K562 (cell line): ENCODE measurements around the gene SLC34A3. TPM values are rescaled to one million over a fixed set of nuclear protein-coding genes. Genes with fewer than 3 reads are reported as not detected.

Experiments used
- CBX1 ChIP-seq: sonication (generic); IDR thresholded peaks from 2 replicates; pipeline ENCODE4 v1.6.1; 2016; ENCODE audit warnings: antibody characterized with exemption, low read depth, mild to moderate bottlenecking
- COPS2 ChIP-seq: fragments of 450-650 bp; conservative IDR thresholded peaks from 2 replicates; pipeline ENCODE4 v1.6.1; 2016; ENCODE audit warnings: mild to moderate bottlenecking, moderate library complexity
- ETV1 ChIP-seq: fragments of 450-650 bp; conservative IDR thresholded peaks from 2 replicates; pipeline ENCODE4 v1.6.1; 2016; ENCODE audit warnings: missing genetic modification characterization, control low read depth, low read depth, missing compliant biosample characterization
- FOSL1 ChIP-seq: fragments of 200-800 bp; sonication (Bioruptor generic); conservative IDR thresholded peaks from 2 replicates; pipeline ENCODE4 v1.6.1; 2016; ENCODE audit warnings: missing genetic modification characterization, missing compliant biosample characterization
- FOXK2 ChIP-seq, 2 experiments: fragments of 450-650 bp; IDR thresholded peaks in 1 of 2; conservative IDR thresholded peaks in 1 of 2; 2 replicates each; pipeline ENCODE4 v1.6.1; 2016; ENCODE audit warnings: low read depth in 2 of 2, mild to moderate bottlenecking in 1 of 2
- JUN ChIP-seq, 2 experiments: sonication (generic) in 1 of 2; formaldehyde crosslinking in 1 of 2; IDR thresholded peaks; 2 replicates each; pipeline versions ENCODE4 v1.6.1 to v1.8.0; 2012 to 2022; ENCODE audit warnings: borderline replicate concordance in 2 of 2, mild to moderate bottlenecking in 2 of 2, improper control_type of control experiment in 1 of 2, low read depth in 1 of 2, low read length in 1 of 2, missing genetic modification reagents in 1 of 2
- MTA3 ChIP-seq: fragments of 450-650 bp; formaldehyde crosslinking; IDR thresholded peaks from 2 replicates; pipeline ENCODE4 v1.6.1; 2017; ENCODE audit warnings: mild to moderate bottlenecking, borderline replicate concordance
- MYNN ChIP-seq, 2 experiments: sonication (generic); formaldehyde crosslinking in 1 of 2; IDR thresholded peaks; 2 replicates each; pipeline versions ENCODE4 v1.5.0 to v1.6.1; 2016 to 2020; ENCODE audit warnings: antibody characterized with exemption in 1 of 2, missing genetic modification reagents in 1 of 2
- NCOA2 ChIP-seq, 2 experiments: fragments of 450-650 bp; IDR thresholded peaks; 2 replicates each; pipeline ENCODE4 v1.6.1; 2018; ENCODE audit warnings: mild to moderate bottlenecking in 2 of 2, moderate library complexity in 1 of 2; ENCODE audit not compliant: partially characterized antibody in 2 of 2
- PHB2 ChIP-seq: fragments of 450-650 bp; IDR thresholded peaks from 2 replicates; pipeline ENCODE4 v1.6.1; 2017; ENCODE audit warnings: low read depth
- POLR2H ChIP-seq: IDR thresholded peaks from 2 replicates; pipeline ENCODE4 v1.6.1; 2016; ENCODE audit warnings: missing genetic modification characterization, low read depth, mild to moderate bottlenecking, control low read depth, missing compliant biosample characterization, moderate library complexity
- RBBP5 ChIP-seq: fragments of 200-600 bp; sonication (generic); IDR thresholded peaks from 2 replicates; pipeline ENCODE4 v1.6.1; 2012; ENCODE audit warnings: borderline replicate concordance, mild to moderate bottlenecking, low read length, control low read depth, inconsistent platforms; ENCODE audit not compliant: insufficient read depth, poor library complexity, severe bottlenecking
- SIN3B ChIP-seq: fragments of 450-650 bp; IDR thresholded peaks from 2 replicates; pipeline ENCODE4 v1.6.1; 2017; ENCODE audit warnings: low read depth, mild to moderate bottlenecking, moderate library complexity
- SREBF1 ChIP-seq: fragments of 150-350 bp; IDR thresholded peaks from 2 replicates; pipeline ENCODE4 v1.6.1; 2014; ENCODE audit warnings: antibody characterized with exemption, low read depth, low read length, borderline replicate concordance
- ZBTB17 ChIP-seq: fragments of 450-650 bp; formaldehyde crosslinking; IDR thresholded peaks from 2 replicates; pipeline ENCODE4 v1.4.0; 2020; ENCODE audit warnings: mild to moderate bottlenecking
- ZBTB26 ChIP-seq: fragments of 450-650 bp; formaldehyde crosslinking; IDR thresholded peaks from 2 replicates; pipeline ENCODE4 v1.4.0; 2022; ENCODE audit warnings: missing genetic modification characterization
- ZEB2 ChIP-seq: fragments of 450-650 bp; IDR thresholded peaks from 2 replicates; pipeline ENCODE4 v1.6.1; 2016
- ZNF175 ChIP-seq: fragments of 200-800 bp; sonication (Bioruptor generic); IDR thresholded peaks from 2 replicates; pipeline ENCODE4 v1.6.1; 2016; ENCODE audit warnings: low read depth, mild to moderate bottlenecking, missing genetic modification characterization, missing compliant biosample characterization
- ZNF639 ChIP-seq, 2 experiments: fragments of 200-800 bp in 1 of 2; sonication (Bioruptor generic) in 1 of 2; sonication (generic) in 1 of 2; formaldehyde crosslinking in 1 of 2; IDR thresholded peaks in 1 of 2; conservative IDR thresholded peaks in 1 of 2; 2 replicates each; pipeline versions ENCODE4 v1.5.0 to v1.6.1; 2016 to 2020; ENCODE audit warnings: missing compliant biosample characterization in 1 of 2, missing genetic modification characterization in 1 of 2, missing genetic modification reagents in 1 of 2
- ZNF717 ChIP-seq: fragments of 250-450 bp; sonication (Bioruptor Pico); IDR thresholded peaks from 2 replicates; pipeline ENCODE4 v1.5.0; 2021
- ZNF79 ChIP-seq: fragments of 250-450 bp; sonication (Bioruptor Pico); IDR thresholded peaks from 2 replicates; pipeline ENCODE4 v1.4.0; 2020; ENCODE audit warnings: low read depth, mild to moderate bottlenecking, moderate library complexity
- polyA plus RNA-seq, 8 experiments: library from polyadenylated mRNA; depleted of rRNA in 4 of 8; stranded (reverse) in 5 of 8; unstranded in 3 of 8; fragments of >200 nt; fragmentation: Nextera tagmentation in 2 of 8; fragmentation: Illumina TruSeq in 1 of 8; extraction: Ambion mirVana in 2 of 8; extraction: Trizol in 1 of 8; gene quantifications; 2 replicates each; pipeline versions ENCODE4 v1.2.1 to v1.2.3, GENCODE V29; 2011 to 2014; ENCODE audit warnings: inconsistent platforms in 1 of 8, missing spikeins in 1 of 8
- total RNA-seq, 7 experiments: library from RNA; depleted of rRNA in 6 of 7; stranded (reverse); fragments of >200 nt in 6 of 7; fragmentation: Illumina TruSeq in 2 of 7; extraction: Trizol in 2 of 7; gene quantifications; 2 replicates each; pipeline versions ENCODE4 v1.2.1 to v1.2.3, GENCODE V29; 2011 to 2021; ENCODE audit warnings: low replicate concordance in 1 of 7
- TF ChIP-seq, protein P1 (sequence below), 2 experiments: IDR thresholded peaks; 2 replicates each; pipeline ENCODE4 v1.6.1; 2011; ENCODE audit warnings: borderline replicate concordance in 1 of 2, control low read depth in 1 of 2, low read depth in 1 of 2, low read length in 1 of 2, mild to moderate bottlenecking in 1 of 2, mixed read lengths in 1 of 2, moderate library complexity in 1 of 2; ENCODE audit not compliant: insufficient read depth in 1 of 2, insufficient read length in 1 of 2, poor library complexity in 1 of 2, severe bottlenecking in 1 of 2; ENCODE audit errors: extremely low read depth in 1 of 2

The SLC34A3 gene
- total and polyA plus RNA-seq, 9 of the 15 experiments (the other 6 are each of a cell fraction or from before 2014, with no cell fraction given) = not detected

- TF ChIP-seq NCOA2 (IDR thresholded peaks at IDR 0.05; ENCODE audit: partially characterized antibody in 2 of 2) (no peak), CBX1 (0 out of 2 replicates have a peak, but pooled peaks have one; percentile 21), ZBTB17 (no peak; the same call in 1 of the 2 replicates), SREBF1 (0 out of 2 replicates have a peak, but pooled peaks have one; percentile 15), ZBTB26 (CRISPR knock-in tag) (no peak), PHB2 (no peak), FOSL1 (tag) (peak; percentile 91), POLR2H (tag) (peak; percentile 84), COPS2 (no peak), RBBP5 (peak; percentile 19), ZNF79 (CRISPR knock-in tag) (no peak), ZNF639 (CRISPR knock-in tag; conservative IDR thresholded peaks at IDR 0.05 in 1 of 2, IDR thresholded peaks at IDR 0.05 in 1 of 2) (no peak), SIN3B (0 out of 2 replicates have a peak, but pooled peaks have one; percentile 15), JUN (IDR thresholded peaks at IDR 0.05; ENCODE audit: borderline replicate concordance, low read depth, low read length) (peak; percentile 73), JUN (CRISPR knock-in tag; IDR thresholded peaks at IDR 0.05; ENCODE audit: borderline replicate concordance) (no peak), ZEB2 (no peak; the same call in none of the 2 replicates), MYNN (IDR thresholded peaks at IDR 0.05) (peak; percentile 72; the same call in 1 of the 2 replicates), MYNN (CRISPR knock-in tag; IDR thresholded peaks at IDR 0.05) (no peak), ZNF717 (CRISPR knock-in tag) (no peak), ETV1 (tag) (peak; percentile 84), FOXK2 (conservative IDR thresholded peaks at IDR 0.05 in 1 of 2, IDR thresholded peaks at IDR 0.05 in 1 of 2; ENCODE audit: low read depth in 2 of 2) (no peak; a peak in 1 of 4 replicates), MTA3 (peak; percentile 40), ZNF175 (CRISPR knock-in tag) (peak; percentile 55; the same call in 1 of the 2 replicates)
- TF ChIP-seq, protein P1, sequence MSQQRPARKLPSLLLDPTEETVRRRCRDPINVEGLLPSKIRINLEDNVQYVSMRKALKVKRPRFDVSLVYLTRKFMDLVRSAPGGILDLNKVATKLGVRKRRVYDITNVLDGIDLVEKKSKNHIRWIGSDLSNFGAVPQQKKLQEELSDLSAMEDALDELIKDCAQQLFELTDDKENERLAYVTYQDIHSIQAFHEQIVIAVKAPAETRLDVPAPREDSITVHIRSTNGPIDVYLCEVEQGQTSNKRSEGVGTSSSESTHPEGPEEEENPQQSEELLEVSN (IDR thresholded peaks at IDR 0.05; ENCODE audit: borderline replicate concordance in 1 of 2, extremely low read depth in 1 of 2, insufficient read depth in 1 of 2, insufficient read length in 1 of 2, low read depth in 1 of 2, low read length in 1 of 2, poor library complexity in 1 of 2, severe bottlenecking in 1 of 2) = peak; percentile 57 to 85
Observed at GRCh38 chr9:137277329-137278041, 46.8 kb downstream of the SLC34A3 start, which contains the start of gene TOR4A (continued).
